Activated CD8-positive, alpha-beta memory T cell treated with anti-CD3 and anti-CD28 coated beads for 1 hour (primary cell): Measurements from ENCODE around the gene AHCYL2.
"Not testable (repeated sequence)": the region's sequence is repeated elsewhere in the genome, so short reads cannot be mapped to it uniquely, and the experiment has no call there.

ENCODE experiments used
- DNase-seq, 2 donors: peaks; one replicate each; pipeline ENCODE4 v3.0.0-alpha.2; 2020; ENCODE audit warnings: low read depth in 1 of 2; ENCODE audit errors: extremely low read depth in 1 of 2

Gene AHCYL2

GRCh38 chr7:129476398-129476797 is 251.6 kb downstream of the AHCYL2 start:
- not testable (repeated sequence) for DNase-seq
